Hippocampal formation (tissue), 2 donors: ENCODE results near the gene RPL13A.
A peak's percentile ranks its signal among the peaks of the same experiment; 100 is the strongest.
"Not testable (repeated sequence)": the region's sequence is repeated elsewhere in the genome, so short reads cannot be mapped to it uniquely, and the experiment has no call there.

Source experiments
- DNase-seq, 2 donors: peaks; one replicate each; lab custom pipeline; 2025; lab: John Stamatoyannopoulos, UW

RPL13A gene

GRCh38 chr19:49487277-49488045, at the start of gene RPL13A:
TSS of gene RPL13A (plus strand) at chr19:49487608. CDS start at chr19:49487630, 22 bp downstream.
- DNase-seq, result peak; percentile 98 to 99

- peak in 1 of 2 donors; percentile 20 for DNase-seq
Measured at GRCh38 chr19:49438261-49438660, 49.1 kb upstream of the RPL13A start.

- no peak for DNase-seq
Measured at GRCh38 chr19:49439836-49440235, 47.6 kb upstream of the RPL13A start.

- no peak for DNase-seq
Measured at GRCh38 chr19:49440439-49441209, 46.8 kb upstream of the RPL13A start.

GRCh38 chr19:49441210-49441959, 46.0 kb upstream of the RPL13A start, which contains the start of gene SLC17A7:
TSS of gene SLC17A7 (minus strand) at chr19:49441527. CDS start at chr19:49441379, 148 bp downstream.
- DNase-seq, result no peak

GRCh38 chr19:49441960-49442350, 45.5 kb upstream of the RPL13A start:
- no peak for DNase-seq

- DNase-seq, result no peak
Measured at GRCh38 chr19:49442354-49442753, 45.1 kb upstream of the RPL13A start.

- peak in 1 of 2 donors; percentile 50 for DNase-seq
Measured at GRCh38 chr19:49442771-49443365, 44.5 kb upstream of the RPL13A start.

- DNase-seq, result peak; percentile 90 to 95
Measured at GRCh38 chr19:49443366-49444099, 43.9 kb upstream of the RPL13A start.

- not testable (repeated sequence) for DNase-seq
Measured at GRCh38 chr19:49444100-49444700, 43.2 kb upstream of the RPL13A start.

GRCh38 chr19:49445997-49446396, 41.4 kb upstream of the RPL13A start:
- no peak for DNase-seq

GRCh38 chr19:49447485-49448431, 39.6 kb upstream of the RPL13A start:
- DNase-seq, result no peak

GRCh38 chr19:49448432-49448786, 39.0 kb upstream of the RPL13A start:
- no peak for DNase-seq

GRCh38 chr19:49450405-49450804, 37.0 kb upstream of the RPL13A start:
- DNase-seq, result no peak

GRCh38 chr19:49451430-49452181, 35.8 kb upstream of the RPL13A start, which contains the start of gene PIH1D1:
TSS of gene PIH1D1 (minus strand) at chr19:49451814. CDS start at chr19:49451574, 240 bp downstream.
- peak; percentile 90 to 99 for DNase-seq

GRCh38 chr19:49453013-49453756, 34.2 kb upstream of the RPL13A start, which contains the start of gene ALDH16A1:
TSS of gene ALDH16A1 (plus strand) at chr19:49453225. CDS start at chr19:49453332, 107 bp downstream.
- peak; percentile 95 to 96 for DNase-seq

GRCh38 chr19:49453757-49454240, 33.6 kb upstream of the RPL13A start:
- no peak for DNase-seq

GRCh38 chr19:49455773-49456172, 31.6 kb upstream of the RPL13A start:
- DNase-seq, result no peak
